ENCODE results near the gene LRRC4B.
"Not testable (repeated sequence)": the region's sequence is repeated elsewhere in the genome, so short reads cannot be mapped to it uniquely, and the experiment has no call there.

LRRC4B gene

GRCh38 chr19:50475736-50476223 is 92.5 kb downstream of the LRRC4B start:
- H3K27ac ChIP-seq: peak overlapping the region; percentile 96
- TF ChIP-seq CTCF (conservative IDR thresholded peaks at IDR 0.05): no peak

GRCh38 chr19:50475101-50475568 is 93.1 kb downstream of the LRRC4B start:
- no peak for TF ChIP-seq CTCF (conservative IDR thresholded peaks at IDR 0.05)

GRCh38 chr19:50473336-50473735 is 94.9 kb downstream of the LRRC4B start:
- not testable (repeated sequence) for H3K27ac ChIP-seq

More at GRCh38 chr19:50475101-50475568, 93.1 kb downstream of the LRRC4B start:
- no peak overlapping the region for H3K27ac ChIP-seq

- no peak overlapping the region for H3K27ac ChIP-seq
- no peak for TF ChIP-seq CTCF (conservative IDR thresholded peaks at IDR 0.05)
Observed at GRCh38 chr19:50468818-50469217, 99.4 kb downstream of the LRRC4B start.

DNA sequence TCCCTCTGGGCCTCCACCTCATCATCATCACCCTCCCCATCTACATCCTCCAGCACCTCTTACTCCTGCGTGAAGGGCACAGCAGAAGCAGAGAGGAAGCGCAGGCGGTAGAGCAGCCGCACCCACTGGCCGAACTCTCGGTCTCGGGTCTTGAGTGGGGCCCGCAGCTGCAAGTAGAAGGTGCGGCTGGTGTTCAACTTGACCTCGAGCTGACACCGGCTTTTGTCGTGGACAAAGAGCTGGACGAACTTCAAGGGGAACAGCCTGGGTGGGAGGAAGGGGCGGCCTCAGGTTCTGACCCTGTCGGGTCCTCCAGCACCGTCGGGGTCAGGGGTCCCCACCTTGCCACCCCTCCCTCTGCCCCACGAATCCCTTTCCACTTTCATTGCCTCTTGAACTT is 100.7 kb downstream of the LRRC4B start:
- TF ChIP-seq CTCF (conservative IDR thresholded peaks at IDR 0.05): no peak

More for the DNA sequence above, 100.7 kb downstream of the LRRC4B start:
- H3K27ac ChIP-seq: no peak overlapping the region
